Measurements from ENCODE around the gene SCO2.

DNA sequence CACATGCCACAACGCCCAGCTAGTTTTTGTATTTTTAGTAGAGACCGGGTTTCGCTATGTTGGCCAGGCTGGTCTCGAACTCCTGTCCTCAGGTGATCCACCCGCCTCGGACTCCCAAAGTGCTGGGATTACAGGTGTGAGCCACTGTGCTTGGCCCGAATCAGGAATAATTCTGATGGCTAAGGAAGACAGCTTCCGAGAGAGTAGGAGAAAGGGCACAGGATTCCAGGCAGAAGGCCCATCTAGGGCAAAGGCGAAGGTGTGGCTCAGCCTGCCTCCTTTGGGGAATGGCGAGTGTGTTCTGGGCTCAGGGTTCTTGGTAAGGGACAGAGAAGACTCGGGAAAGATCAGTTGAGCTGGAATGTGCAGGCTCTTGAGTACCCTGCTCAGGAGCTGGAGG, 38.9 kb upstream of the SCO2 start:
- no peak for TF ChIP-seq RAD21 (conservative IDR thresholded peaks at IDR 0.05)
- TF ChIP-seq, protein P1, sequence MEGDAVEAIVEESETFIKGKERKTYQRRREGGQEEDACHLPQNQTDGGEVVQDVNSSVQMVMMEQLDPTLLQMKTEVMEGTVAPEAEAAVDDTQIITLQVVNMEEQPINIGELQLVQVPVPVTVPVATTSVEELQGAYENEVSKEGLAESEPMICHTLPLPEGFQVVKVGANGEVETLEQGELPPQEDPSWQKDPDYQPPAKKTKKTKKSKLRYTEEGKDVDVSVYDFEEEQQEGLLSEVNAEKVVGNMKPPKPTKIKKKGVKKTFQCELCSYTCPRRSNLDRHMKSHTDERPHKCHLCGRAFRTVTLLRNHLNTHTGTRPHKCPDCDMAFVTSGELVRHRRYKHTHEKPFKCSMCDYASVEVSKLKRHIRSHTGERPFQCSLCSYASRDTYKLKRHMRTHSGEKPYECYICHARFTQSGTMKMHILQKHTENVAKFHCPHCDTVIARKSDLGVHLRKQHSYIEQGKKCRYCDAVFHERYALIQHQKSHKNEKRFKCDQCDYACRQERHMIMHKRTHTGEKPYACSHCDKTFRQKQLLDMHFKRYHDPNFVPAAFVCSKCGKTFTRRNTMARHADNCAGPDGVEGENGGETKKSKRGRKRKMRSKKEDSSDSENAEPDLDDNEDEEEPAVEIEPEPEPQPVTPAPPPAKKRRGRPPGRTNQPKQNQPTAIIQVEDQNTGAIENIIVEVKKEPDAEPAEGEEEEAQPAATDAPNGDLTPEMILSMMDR (IDR thresholded peaks at IDR 0.05; ENCODE audit: poor library complexity, severe bottlenecking): no peak
- no peak for TF ChIP-seq EP300 (conservative IDR thresholded peaks at IDR 0.05; ENCODE audit: poor library complexity, severe bottlenecking)
- no peak for TF ChIP-seq TAF1 (IDR thresholded peaks at IDR 0.05; ENCODE audit: low read depth)
- no peak for TF ChIP-seq MXI1 (conservative IDR thresholded peaks at IDR 0.05; ENCODE audit: poor library complexity, severe bottlenecking)
- no peak for TF ChIP-seq POLR2AphosphoS5 (IDR thresholded peaks at IDR 0.05)

Data from neural cell (in vitro differentiated cells).